Measurements from ENCODE around the gene UTF1. TPM values are rescaled to one million over a fixed set of nuclear protein-coding genes. Genes with fewer than 3 reads are reported as not detected.
A peak's percentile ranks its signal among the peaks of the same experiment; 100 is the strongest.

Gene UTF1
- total RNA-seq, 1 donor from 2014 or later: not detected

DNA sequence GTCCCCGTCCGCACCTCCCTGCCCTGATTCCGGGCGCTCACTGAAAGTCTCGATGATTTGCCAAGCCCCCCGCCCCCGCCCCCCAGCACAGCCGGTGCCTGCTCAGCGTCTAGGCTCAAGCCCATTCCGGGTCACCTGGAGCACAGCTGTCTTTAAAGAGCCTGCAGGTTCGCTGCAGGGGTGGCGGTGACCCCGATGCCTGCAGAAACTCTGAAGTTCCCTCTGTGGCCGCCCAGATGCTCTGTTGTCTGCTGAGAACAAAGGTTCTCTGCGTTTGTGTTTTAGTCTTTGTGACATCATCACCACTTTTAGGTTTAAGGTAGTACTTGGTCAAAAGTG lies 8.4 kb downstream of the UTF1 start:
- H3K9me3 Mint-ChIP-seq: peaks cover 3% of the 10 kb centered on the region
- H2AFZ ChIP-seq (replicated peaks): no peak overlapping the region
- no peaks in the 10 kb centered on the region for H3K36me3 ChIP-seq
- H3K27ac Mint-ChIP-seq: no peak overlapping the region
- peaks cover 53% of the 10 kb centered on the region for H3K27me3 Mint-ChIP-seq (ENCODE audit: insufficient read depth, low read depth)
- H3K27ac ChIP-seq: no peak overlapping the region
- no peaks in the 10 kb centered on the region for H3K36me3 Mint-ChIP-seq
- H3K9me3 ChIP-seq (ENCODE audit: low read depth): no peaks in the 10 kb centered on the region
- peaks cover 23% of the 10 kb centered on the region for H3F3A ChIP-seq (ENCODE audit: low read depth)
- peaks cover 79% of the 10 kb centered on the region for H3K27me3 ChIP-seq
- peak overlapping the region; percentile 53 for H3K4me3 Mint-ChIP-seq
- H4K20me1 ChIP-seq (ENCODE audit: low read depth): peaks cover 9% of the 10 kb centered on the region
- TF ChIP-seq, protein P1, sequence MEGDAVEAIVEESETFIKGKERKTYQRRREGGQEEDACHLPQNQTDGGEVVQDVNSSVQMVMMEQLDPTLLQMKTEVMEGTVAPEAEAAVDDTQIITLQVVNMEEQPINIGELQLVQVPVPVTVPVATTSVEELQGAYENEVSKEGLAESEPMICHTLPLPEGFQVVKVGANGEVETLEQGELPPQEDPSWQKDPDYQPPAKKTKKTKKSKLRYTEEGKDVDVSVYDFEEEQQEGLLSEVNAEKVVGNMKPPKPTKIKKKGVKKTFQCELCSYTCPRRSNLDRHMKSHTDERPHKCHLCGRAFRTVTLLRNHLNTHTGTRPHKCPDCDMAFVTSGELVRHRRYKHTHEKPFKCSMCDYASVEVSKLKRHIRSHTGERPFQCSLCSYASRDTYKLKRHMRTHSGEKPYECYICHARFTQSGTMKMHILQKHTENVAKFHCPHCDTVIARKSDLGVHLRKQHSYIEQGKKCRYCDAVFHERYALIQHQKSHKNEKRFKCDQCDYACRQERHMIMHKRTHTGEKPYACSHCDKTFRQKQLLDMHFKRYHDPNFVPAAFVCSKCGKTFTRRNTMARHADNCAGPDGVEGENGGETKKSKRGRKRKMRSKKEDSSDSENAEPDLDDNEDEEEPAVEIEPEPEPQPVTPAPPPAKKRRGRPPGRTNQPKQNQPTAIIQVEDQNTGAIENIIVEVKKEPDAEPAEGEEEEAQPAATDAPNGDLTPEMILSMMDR (IDR thresholded peaks at IDR 0.05): no peak
- TF ChIP-seq EZH2 (IDR thresholded peaks at IDR 0.05) (no peak), EZH2phosphoT487 (IDR thresholded peaks at IDR 0.05) (no peak)
- peak overlapping the region; percentile 47 for H3K4me3 ChIP-seq
- no peaks in the 10 kb centered on the region for H3K79me2 ChIP-seq (ENCODE audit: low read depth)
- H3K4me1 ChIP-seq: peaks cover 30% of the 10 kb centered on the region
- DNase-seq (ENCODE audit: low spot score): peak; percentile 50
- H3K9ac ChIP-seq: no peak overlapping the region
- H3K4me1 Mint-ChIP-seq: peaks cover 14% of the 10 kb centered on the region
- H3K4me2 ChIP-seq: peak overlapping the region; percentile 80

- H3F3A ChIP-seq (ENCODE audit: low read depth): peaks cover 23% of the 10 kb centered on the region
- no peak for DNase-seq (ENCODE audit: low spot score)
- H3K27me3 ChIP-seq: peaks cover 63% of the 10 kb centered on the region
- TF ChIP-seq EZH2phosphoT487 (IDR thresholded peaks at IDR 0.05): no peak
- no peak for TF ChIP-seq EZH2 (IDR thresholded peaks at IDR 0.05)
- TF ChIP-seq, protein P1 (IDR thresholded peaks at IDR 0.05): no peak
- Mint-ChIP-seq H3K27me3 (ENCODE audit: insufficient read depth, low read depth) (peaks cover 41% of the 10 kb centered on the region), H3K36me3 (no peaks in the 10 kb centered on the region), H3K4me1 (peaks cover 12% of the 10 kb centered on the region), H3K27ac (no peak overlapping the region), H3K9me3 (peaks cover 3% of the 10 kb centered on the region), H3K4me3 (no peak overlapping the region)
- H3K27ac ChIP-seq: no peak overlapping the region
- peaks cover 34% of the 10 kb centered on the region for H3K4me1 ChIP-seq
- H3K79me2 ChIP-seq (ENCODE audit: low read depth): no peaks in the 10 kb centered on the region
- peaks cover 9% of the 10 kb centered on the region for H4K20me1 ChIP-seq (ENCODE audit: low read depth)
- H3K4me3 ChIP-seq: no peak overlapping the region
- H2AFZ ChIP-seq (replicated peaks): no peak overlapping the region
- H3K9ac ChIP-seq: no peak overlapping the region
- H3K36me3 ChIP-seq: no peaks in the 10 kb centered on the region
- no peaks in the 10 kb centered on the region for H3K9me3 ChIP-seq (ENCODE audit: low read depth)
- H3K4me2 ChIP-seq: no peak overlapping the region
These were observed 10.0 kb downstream of the UTF1 start for GRCh38 chr10:133239990-133240389.

- Histone ChIP-seq H3F3A (ENCODE audit: low read depth) (peaks cover 20% of the 10 kb centered on the region), H3K4me3 (no peak overlapping the region), H3K27me3 (peaks cover 47% of the 10 kb centered on the region), H4K20me1 (ENCODE audit: low read depth) (peaks cover under 1% of the 10 kb centered on the region), H3K4me2 (no peak overlapping the region), H3K79me2 (ENCODE audit: low read depth) (no peaks in the 10 kb centered on the region), H3K9me3 (ENCODE audit: low read depth) (no peaks in the 10 kb centered on the region), H3K4me1 (peaks cover 36% of the 10 kb centered on the region), H3K27ac (no peak overlapping the region), H3K36me3 (no peaks in the 10 kb centered on the region), H2AFZ (replicated peaks) (no peak overlapping the region), H3K9ac (no peak overlapping the region)
- Mint-ChIP-seq H3K27me3 (ENCODE audit: insufficient read depth, low read depth) (peaks cover 36% of the 10 kb centered on the region), H3K36me3 (no peaks in the 10 kb centered on the region), H3K4me1 (peaks cover 15% of the 10 kb centered on the region), H3K4me3 (no peak overlapping the region), H3K9me3 (peaks cover 3% of the 10 kb centered on the region), H3K27ac (no peak overlapping the region)
- no peak for DNase-seq (ENCODE audit: low spot score)
- TF ChIP-seq EZH2 (IDR thresholded peaks at IDR 0.05): no peak
- TF ChIP-seq, protein P1 (IDR thresholded peaks at IDR 0.05): no peak
- TF ChIP-seq EZH2phosphoT487 (IDR thresholded peaks at IDR 0.05): no peak
These were observed 11.6 kb downstream of the UTF1 start for GRCh38 chr10:133241501-133242205.
